ENCODE results near the gene CERK.

CERK gene

GRCh38 chr22:46764779-46765485, 26.9 kb upstream of the CERK start:
- DNase-seq: no peak

- no peak for DNase-seq
These were observed 26.2 kb upstream of the CERK start for GRCh38 chr22:46764140-46764680.

DNA sequence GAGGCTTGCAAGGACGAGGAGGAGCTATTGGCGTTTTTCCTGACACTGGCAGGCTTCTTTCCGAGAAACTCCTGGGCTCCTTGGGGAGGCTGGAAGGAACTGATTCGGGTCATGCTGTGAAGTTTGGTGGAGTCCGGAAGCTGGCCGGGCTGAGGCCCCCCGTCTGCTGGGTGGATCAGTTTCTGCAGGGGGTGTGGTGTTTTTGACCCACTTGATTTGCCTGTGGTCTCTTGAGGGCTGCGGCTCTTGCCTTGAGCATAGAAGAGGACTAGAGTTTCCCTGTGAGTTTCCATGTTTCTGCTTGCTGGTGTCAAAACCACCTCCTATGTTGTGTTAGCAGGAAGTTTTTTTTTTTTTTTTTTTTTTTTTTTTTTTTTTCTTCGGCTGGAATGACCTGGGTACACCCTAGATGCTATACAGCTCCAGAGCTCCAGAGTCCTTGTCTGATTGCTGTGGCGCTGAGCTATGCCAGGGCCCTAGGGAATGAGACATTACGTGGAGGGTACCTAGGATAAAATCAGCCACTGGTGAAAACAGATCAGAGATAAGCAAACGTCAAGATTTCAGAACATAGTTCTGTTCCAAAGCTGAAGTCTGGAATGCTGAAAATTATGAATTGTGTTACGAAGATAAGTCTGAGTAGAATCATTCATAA, 25.1 kb upstream of the CERK start:
- peak; percentile 47 for DNase-seq

DNA sequence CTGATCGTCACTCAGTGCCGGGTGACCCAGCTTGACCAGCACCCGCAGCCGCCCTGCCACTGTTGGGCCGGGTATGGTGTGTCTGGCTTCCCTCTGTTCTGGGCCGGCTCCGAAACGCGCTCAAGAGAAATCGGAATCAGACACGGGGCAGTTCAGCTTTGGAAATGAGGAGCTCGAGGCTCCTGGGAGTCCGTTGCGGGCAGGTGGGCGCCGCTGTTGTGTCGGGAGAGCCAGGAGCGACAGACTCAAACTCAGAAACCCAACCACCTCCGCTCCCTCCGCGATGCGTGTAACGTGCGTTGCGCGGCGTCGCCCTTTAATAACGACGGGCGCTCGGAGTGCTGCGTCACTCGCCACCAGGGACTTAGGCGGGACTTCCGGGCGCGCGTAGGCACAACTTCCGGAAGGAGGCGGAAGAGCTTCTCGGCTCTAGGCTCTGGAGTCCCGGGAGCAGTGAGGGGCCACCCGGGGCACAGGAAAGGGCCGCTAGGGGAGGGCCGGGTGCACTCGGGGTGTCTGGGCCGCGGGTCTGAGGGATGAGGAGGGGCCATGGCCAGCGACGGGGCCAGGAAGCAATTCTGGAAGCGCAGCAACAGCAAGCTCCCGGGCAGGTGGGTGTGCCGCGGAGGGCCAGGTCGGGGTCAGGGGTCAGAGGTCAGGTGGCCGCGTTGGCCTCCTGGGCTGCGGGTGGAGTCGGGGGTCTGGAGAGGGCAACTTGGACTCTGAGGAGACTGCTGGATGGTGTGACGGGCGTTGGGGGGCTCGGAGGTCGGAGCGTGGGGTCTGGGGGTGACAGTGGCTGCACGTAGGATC, 24.4 kb upstream of the CERK start, which contains the start of gene TBC1D22A:
TSS of gene TBC1D22A (plus strand) at position 413 of the 813 bp plus-strand sequence. CDS start at position 550, 137 bp downstream.
- peak; percentile 96 for DNase-seq

DNA sequence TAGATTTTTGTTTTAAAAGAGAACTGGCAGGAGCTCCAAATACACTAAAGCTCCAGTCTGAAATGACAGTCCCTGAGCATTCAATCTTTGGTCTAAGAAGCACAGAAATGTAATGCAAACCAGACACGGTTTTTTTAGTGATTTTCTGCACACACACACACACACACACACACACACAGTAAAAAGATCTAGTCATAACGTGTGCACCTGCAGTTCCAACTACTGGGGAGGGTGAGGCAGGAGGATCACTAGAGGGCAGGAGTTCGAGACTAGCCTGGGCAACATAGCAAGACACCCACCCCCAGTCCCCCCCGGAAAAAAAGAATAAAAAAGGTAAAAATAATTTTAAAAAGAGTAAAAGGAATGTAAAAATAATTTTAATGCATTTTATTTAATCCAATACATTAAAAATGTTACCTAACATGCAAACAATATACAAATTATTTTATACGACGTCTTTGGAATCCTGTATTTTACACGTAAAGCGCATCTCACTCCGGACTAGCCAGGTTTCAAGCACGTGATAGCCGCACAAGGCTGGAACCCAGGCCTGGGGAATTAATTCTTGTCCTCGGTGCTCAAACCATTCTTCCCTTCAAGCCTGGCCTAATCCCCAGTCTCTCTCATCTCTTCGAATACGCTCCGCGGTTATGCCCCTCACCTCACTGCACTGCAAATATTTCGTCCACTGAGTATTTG, 23.6 kb upstream of the CERK start:
- no peak for DNase-seq

GRCh38 chr22:46761017-46761416, 23.0 kb upstream of the CERK start:
- DNase-seq: no peak

- peak; percentile 77 for DNase-seq
These were observed 20.8 kb upstream of the CERK start for GRCh38 chr22:46758867-46759290.

GRCh38 chr22:46758121-46758520, 20.1 kb upstream of the CERK start:
- no peak for DNase-seq

- DNase-seq: no peak
These were observed 19.1 kb upstream of the CERK start for GRCh38 chr22:46757104-46757503.

DNA sequence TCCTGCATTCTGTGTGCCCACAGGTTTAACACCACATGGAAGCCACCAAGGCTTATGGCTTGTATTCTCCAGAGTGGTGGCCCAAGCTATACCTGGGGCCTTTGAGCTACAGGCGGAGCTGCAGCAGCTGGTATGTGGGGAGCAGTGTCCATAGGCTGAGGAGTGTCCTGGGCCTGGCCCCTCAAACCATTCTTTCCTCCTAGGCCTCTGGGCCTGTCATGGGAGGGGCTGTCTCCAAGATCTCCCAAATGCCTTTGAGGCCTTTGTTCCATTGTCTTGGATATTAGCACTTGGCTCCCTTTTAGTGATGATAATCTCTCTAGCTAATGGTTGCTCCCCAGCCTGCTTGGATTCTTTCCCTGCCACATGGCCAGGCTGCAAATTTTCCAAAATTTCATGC, 18.0 kb upstream of the CERK start:
- no peak for DNase-seq

DNA sequence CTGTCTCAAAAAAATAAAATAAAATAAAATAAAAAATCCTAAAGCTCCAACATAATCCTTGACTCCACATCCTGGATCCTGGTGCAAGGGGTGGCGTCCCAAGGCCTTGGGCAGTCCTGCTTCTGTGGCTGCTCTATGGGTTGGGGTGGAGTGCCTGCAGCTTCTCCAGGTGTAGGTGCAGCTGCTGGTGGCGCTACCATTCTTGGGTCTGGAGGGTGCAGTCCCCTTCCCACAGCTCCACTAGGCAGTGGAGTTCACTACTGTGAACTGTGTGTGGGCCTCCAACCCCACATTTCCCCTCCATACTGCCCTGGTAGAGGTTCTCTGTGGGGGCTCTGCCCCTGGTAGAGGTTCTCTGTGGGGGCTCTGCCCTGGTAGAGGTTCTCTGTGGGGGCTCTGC, 17.5 kb upstream of the CERK start:
- no peak for DNase-seq

DNA sequence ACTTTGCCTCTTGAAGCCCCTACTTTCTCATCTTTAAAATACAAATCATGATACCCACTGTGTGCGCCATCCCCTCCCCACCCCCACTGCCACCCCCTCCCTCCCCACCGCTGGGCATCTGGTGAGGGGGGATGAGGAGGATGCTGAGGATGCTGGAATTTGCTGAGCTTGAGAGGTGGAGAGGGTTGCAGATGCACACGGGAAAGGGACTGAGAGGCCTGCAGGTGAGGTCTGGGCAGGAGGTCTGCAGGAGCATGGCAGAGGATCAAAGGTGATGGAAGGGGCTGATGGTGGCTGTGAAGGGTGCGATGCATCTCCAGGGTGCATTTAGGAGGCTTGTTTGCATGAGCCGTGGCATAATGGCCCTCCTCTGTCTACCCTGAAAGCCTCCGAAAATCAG, 16.8 kb upstream of the CERK start:
- DNase-seq: no peak

- peak; percentile 63 for DNase-seq
These were observed 16.2 kb upstream of the CERK start for GRCh38 chr22:46754110-46754799.

DNA sequence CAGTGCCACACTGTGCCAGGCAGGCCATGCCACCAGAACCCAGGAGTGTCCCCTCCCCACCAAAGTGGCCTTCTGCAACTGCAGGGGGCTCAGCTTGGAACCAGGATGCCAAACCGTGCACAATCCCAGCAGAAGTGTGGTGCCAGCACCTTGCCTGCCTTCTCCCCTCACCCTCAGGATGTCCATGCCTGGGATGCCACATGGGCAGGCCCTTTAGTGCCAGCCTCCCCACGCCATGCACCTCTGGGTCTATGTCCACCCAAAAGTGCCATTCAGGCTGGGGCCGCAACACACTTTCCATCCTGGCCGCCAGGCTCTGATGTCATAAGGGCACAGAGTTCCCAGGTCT, 15.7 kb upstream of the CERK start:
- DNase-seq: no peak

GRCh38 chr22:46753360-46753759, 15.3 kb upstream of the CERK start:
- no peak for DNase-seq

DNA sequence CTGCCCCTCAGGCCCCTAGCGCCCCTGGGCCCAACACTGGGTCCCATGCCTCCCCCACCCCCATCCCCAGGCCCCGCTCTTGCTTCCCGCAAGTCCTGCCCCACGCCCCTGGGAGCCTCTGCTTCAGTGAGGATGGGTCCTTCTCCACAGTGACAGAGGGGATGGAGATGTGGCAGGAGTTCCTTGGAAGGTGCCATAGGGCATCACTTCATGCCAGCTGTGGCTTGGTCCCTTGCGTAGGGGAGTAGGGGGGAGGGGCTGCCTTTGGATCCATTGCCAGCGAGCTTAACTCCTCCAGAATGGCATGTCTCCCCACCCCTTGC, 14.9 kb upstream of the CERK start:
- DNase-seq: no peak

DNA sequence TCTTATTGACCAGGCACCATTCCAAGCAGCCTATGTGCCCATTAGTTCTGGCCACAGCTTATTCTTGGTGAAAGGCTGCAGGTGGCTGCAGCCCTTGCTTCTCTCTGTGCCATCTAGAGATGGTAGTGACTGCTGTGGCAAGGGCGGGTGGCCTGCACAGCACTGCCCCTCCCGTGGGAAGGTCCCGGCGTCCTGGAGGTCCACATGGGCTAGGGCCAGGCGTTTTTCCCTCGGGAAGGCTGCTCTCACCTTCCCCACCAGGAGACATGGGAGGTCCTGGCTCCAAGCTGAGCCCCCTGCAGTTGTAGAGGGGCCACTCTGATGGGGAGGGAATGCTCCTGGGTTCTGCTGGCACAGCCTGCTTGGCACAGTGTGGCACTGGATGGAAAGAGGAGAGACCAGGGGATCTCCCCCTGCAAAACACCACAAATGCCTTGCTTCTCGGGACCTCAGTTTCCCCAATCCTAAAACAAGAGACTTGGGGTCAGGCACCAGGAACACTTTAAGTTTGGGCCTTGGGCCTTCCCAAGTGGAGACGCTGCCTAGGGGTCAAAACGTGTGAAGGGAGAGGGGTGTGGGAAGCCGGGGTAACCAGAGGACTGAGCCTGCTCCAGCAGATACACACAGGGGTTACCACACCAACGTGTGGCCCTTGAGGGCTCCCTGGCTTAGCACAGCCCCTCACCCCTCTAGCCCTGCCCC, 14.4 kb upstream of the CERK start:
- DNase-seq: no peak

DNA sequence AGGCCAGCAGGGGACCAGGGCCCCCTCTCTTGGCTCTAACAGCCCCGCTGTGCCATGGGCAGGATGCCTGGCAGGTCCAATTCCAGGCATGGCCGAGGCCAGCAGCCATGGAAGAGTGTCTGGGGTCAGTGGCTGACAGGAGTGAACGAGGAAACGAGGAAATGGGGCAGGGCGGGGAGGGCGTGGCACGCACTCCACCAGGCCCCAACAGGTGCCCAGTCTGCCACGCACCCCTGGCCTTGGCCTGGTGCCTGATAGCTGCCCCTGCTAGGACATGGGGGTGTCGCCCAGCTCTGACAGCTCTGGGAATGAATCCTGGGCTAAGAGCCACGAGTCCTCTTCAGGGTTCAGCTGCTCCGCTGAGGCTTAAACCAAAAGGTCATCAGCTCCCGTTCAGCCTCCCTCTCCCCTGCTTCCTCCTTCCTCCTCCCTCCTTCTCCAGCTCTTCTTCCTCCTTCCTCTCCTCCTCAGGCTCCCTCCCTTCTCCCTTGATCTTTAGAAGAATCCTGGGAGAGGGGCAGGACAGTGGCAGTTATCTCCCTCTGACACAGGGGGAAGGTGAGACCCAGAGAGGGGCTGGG, 12.9 kb upstream of the CERK start:
- DNase-seq: no peak

DNA sequence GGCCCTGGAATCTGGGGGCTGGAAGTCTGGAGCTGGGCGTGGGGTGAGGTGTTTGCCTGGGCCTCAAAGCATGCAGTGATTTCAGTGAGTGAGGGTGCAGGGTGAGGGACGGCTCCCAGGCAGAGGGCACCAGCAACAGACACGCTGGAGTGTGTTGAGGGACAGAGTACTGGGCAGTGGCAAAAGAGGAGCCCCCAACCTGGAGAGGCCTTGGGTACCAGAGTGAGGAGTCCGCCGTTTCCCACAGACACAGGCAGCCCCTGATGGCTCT, 12.4 kb upstream of the CERK start:
- DNase-seq: no peak

DNA sequence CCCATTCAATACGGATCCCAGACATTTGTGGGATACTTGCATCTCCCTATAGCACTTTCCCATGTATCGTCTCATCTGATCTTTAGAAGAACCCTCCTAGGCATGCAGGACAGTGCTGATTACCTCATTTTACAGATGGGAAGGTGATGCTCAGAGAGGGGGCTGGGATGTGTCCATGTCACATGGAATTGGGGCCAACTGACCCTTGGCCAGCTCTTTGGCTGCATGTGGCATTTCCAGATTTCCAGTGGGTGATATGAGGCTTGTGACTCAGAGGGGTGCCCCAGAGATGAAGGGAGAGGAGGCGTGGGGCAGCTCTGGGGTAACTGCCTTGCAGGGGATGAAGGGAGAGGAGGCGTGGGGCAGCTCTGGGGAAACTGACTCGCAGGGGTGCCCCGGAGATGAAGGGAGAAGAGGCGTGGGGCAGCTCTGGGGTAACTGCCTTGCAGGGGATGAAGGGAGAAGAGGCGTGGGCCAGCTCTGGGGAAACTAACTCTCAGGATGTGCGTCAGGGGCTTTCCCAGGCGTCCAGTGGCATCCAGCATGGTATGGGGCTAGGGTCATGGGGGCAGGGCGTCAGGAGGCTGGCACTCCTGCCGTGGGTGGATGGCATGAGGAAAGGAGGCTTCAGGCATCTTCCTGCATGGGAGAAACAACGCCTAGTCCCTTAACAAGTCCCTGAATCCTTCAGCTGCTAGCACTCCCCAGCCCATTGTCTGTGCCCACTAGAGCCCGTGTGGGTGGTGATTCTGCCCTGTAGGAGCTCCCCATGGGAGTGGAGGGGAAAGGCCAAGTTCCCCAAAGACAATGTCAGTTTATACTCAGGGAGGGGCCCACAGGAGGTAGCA, 11.9 kb upstream of the CERK start:
- DNase-seq: peak; percentile 24
